ENCODE measurements around the gene KCNJ13. TPM values are rescaled to one million over a fixed set of nuclear protein-coding genes. Genes with fewer than 3 reads are reported as not detected.
"Not testable (repeated sequence)": the region's sequence is repeated elsewhere in the genome, so short reads cannot be mapped to it uniquely, and the experiment has no call there.

The KCNJ13 gene
- polyA plus RNA-seq, 3 donors, result 0.15 TPM; not detected in 2

GRCh38 chr2:232773815-232774214 lies 2.5 kb downstream of the KCNJ13 start:
- WGBS, 3 donors, result 95 to 98% (median 97%) methylated on average over 9 of the region's 9 CpGs
- no peak overlapping the region for H3K27ac ChIP-seq (ENCODE audit: low read depth, low read length)

GRCh38 chr2:232772531-232772930 lies 3.8 kb downstream of the KCNJ13 start:
- no peak overlapping the region for H3K27ac ChIP-seq (ENCODE audit: low read depth, low read length)
- WGBS, 3 donors, result 75 to 95% (median 84%) methylated on average over 2 of the region's 2 CpGs

GRCh38 chr2:232771870-232772269 lies 4.5 kb downstream of the KCNJ13 start:
- H3K27ac ChIP-seq (ENCODE audit: low read depth, low read length), result no peak overlapping the region
- 95 to 100% (median 95%) methylated on average over 1 of the region's 1 CpG for WGBS, 3 donors

GRCh38 chr2:232770207-232770606 lies 6.2 kb downstream of the KCNJ13 start:
- no peak overlapping the region for H3K27ac ChIP-seq (ENCODE audit: low read depth, low read length)

GRCh38 chr2:232767866-232768265 lies 8.5 kb downstream of the KCNJ13 start:
- WGBS, 3 donors, result 61 to 97% (median 93%) methylated on average over 1 of the region's 1 CpG
- no peak overlapping the region for H3K27ac ChIP-seq (ENCODE audit: low read depth, low read length)

GRCh38 chr2:232761301-232761907 lies 15.0 kb downstream of the KCNJ13 start:
- H3K27ac ChIP-seq (ENCODE audit: low read depth, low read length), result no peak overlapping the region
- 41 to 64% (median 59%) methylated on average over 3 of the region's 3 CpGs for WGBS, 3 donors

GRCh38 chr2:232757905-232758304 lies 18.5 kb downstream of the KCNJ13 start:
- WGBS, 3 donors, result 35 to 84% (median 82%) methylated on average over 2 of the region's 2 CpGs
- no peak overlapping the region for H3K27ac ChIP-seq (ENCODE audit: low read depth, low read length)

GRCh38 chr2:232750135-232750671 lies 26.2 kb downstream of the KCNJ13 start:
- WGBS, 3 donors, result 50 to 93% (median 91%) methylated on average over 4 of the region's 4 CpGs
- H3K27ac ChIP-seq (ENCODE audit: low read depth, low read length), result no peak overlapping the region

- 75 to 94% (median 91%) methylated on average over 3 of the region's 3 CpGs for WGBS, 3 donors
- H3K27ac ChIP-seq (ENCODE audit: low read depth, low read length), result no peak overlapping the region
These were observed 27.0 kb downstream of the KCNJ13 start for GRCh38 chr2:232749331-232749730.

- 96 to 98% (median 97%) methylated on average over 3 of the region's 3 CpGs for WGBS, 3 donors
- no peak overlapping the region for H3K27ac ChIP-seq (ENCODE audit: low read depth, low read length)
These were observed 28.3 kb downstream of the KCNJ13 start for GRCh38 chr2:232748038-232748437.

- 59 to 98% (median 91%) methylated on average over 1 of the region's 1 CpG for WGBS, 3 donors
These were observed 31.4 kb downstream of the KCNJ13 start for GRCh38 chr2:232744963-232745362.

GRCh38 chr2:232741972-232742371 lies 34.4 kb downstream of the KCNJ13 start:
- H3K27ac ChIP-seq (ENCODE audit: low read depth, low read length), result no peak overlapping the region
- WGBS, 3 donors, result 86 to 98% (median 87%) methylated on average over 3 of the region's 3 CpGs

More at GRCh38 chr2:232744963-232745362, 31.4 kb downstream of the KCNJ13 start:
- no peak overlapping the region for H3K27ac ChIP-seq (ENCODE audit: low read depth, low read length)

- no peak overlapping the region for H3K27ac ChIP-seq (ENCODE audit: low read depth, low read length)
- 58 to 83% (median 64%) methylated on average over 4 of the region's 4 CpGs for WGBS, 3 donors
These were observed 35.1 kb downstream of the KCNJ13 start for GRCh38 chr2:232741294-232741693.

- WGBS, 3 donors, result 72 to 80% (median 75%) methylated on average over 2 of the region's 2 CpGs
- H3K27ac ChIP-seq (ENCODE audit: low read depth, low read length), result no peak overlapping the region
These were observed 44.9 kb downstream of the KCNJ13 start for GRCh38 chr2:232731470-232731869.

- no peak overlapping the region for H3K27ac ChIP-seq (ENCODE audit: low read depth, low read length)
- WGBS, 3 donors, result 95 to 99% (median 98%) methylated on average over 3 of the region's 3 CpGs
These were observed 47.6 kb downstream of the KCNJ13 start for GRCh38 chr2:232728785-232729184.

GRCh38 chr2:232723027-232723426 lies 53.3 kb downstream of the KCNJ13 start:
- no peak overlapping the region for H3K27ac ChIP-seq (ENCODE audit: low read depth, low read length)
- WGBS, 3 donors, result 81 to 92% (median 90%) methylated on average over 1 of the region's 1 CpG

GRCh38 chr2:232721882-232722281 lies 54.5 kb downstream of the KCNJ13 start:
- WGBS, 3 donors, result 52 to 86% (median 54%) methylated on average over 2 of the region's 2 CpGs
- H3K27ac ChIP-seq (ENCODE audit: low read depth, low read length), result no peak overlapping the region

GRCh38 chr2:232721261-232721660 lies 55.1 kb downstream of the KCNJ13 start:
- no peak overlapping the region for H3K27ac ChIP-seq (ENCODE audit: low read depth, low read length)
- 78 to 84% (median 84%) methylated on average over 2 of the region's 2 CpGs for WGBS, 3 donors

- H3K27ac ChIP-seq (ENCODE audit: low read depth, low read length), result not testable (repeated sequence)
These were observed 56.3 kb downstream of the KCNJ13 start for GRCh38 chr2:232720056-232720455.
